Measurements from ENCODE around the gene BRCA1.
A peak's percentile ranks its signal among the peaks of the same experiment; 100 is the strongest.

Gene BRCA1

GRCh38 chr17:43094129-43094835 is 30.9 kb downstream of the BRCA1 start:
- no peak for TF ChIP-seq CTCF (IDR thresholded peaks at IDR 0.05)
- H3K9me3 ChIP-seq (ENCODE audit: control insufficient read depth, low read length), result no peaks in the 10 kb centered on the region
- no peaks in the 10 kb centered on the region for H3K79me2 ChIP-seq

GRCh38 chr17:43092901-43093300 is 32.3 kb downstream of the BRCA1 start:
- H3K79me2 ChIP-seq, result no peaks in the 10 kb centered on the region
- no peak overlapping the region for H2AFZ ChIP-seq
- H3K9ac ChIP-seq, result no peak overlapping the region
- no peaks in the 10 kb centered on the region for H3K9me3 ChIP-seq (ENCODE audit: control insufficient read depth, low read length)
- no peak overlapping the region for H3K4me3 ChIP-seq (ENCODE audit: low read depth, low read length)
- H3K27me3 ChIP-seq (ENCODE audit: control insufficient read depth, insufficient read depth, low read length), result no peaks in the 10 kb centered on the region
- H3K36me3 ChIP-seq (ENCODE audit: control insufficient read depth, insufficient read depth, low read length), result no peaks in the 10 kb centered on the region
- no peak overlapping the region for H3K27ac ChIP-seq
- TF ChIP-seq CTCF (IDR thresholded peaks at IDR 0.05), result no peak
- no peak overlapping the region for H3K4me2 ChIP-seq (ENCODE audit: low read length)
- peaks cover 12% of the 10 kb centered on the region for H3K4me1 ChIP-seq

More at GRCh38 chr17:43094129-43094835, 30.9 kb downstream of the BRCA1 start:
- Histone ChIP-seq H3K36me3 (ENCODE audit: control insufficient read depth, insufficient read depth, low read length) (no peaks in the 10 kb centered on the region), H3K9ac (no peak overlapping the region), H3K4me3 (ENCODE audit: low read depth, low read length) (no peak overlapping the region), H3K4me2 (ENCODE audit: low read length) (no peak overlapping the region), H3K27ac (no peak overlapping the region), H2AFZ (no peak overlapping the region), H3K27me3 (ENCODE audit: control insufficient read depth, insufficient read depth, low read length) (no peaks in the 10 kb centered on the region), H3K4me1 (peaks cover 12% of the 10 kb centered on the region)

- H3K9me3 ChIP-seq (ENCODE audit: control insufficient read depth, low read length), result no peaks in the 10 kb centered on the region
- TF ChIP-seq CTCF (IDR thresholded peaks at IDR 0.05), result no peak
- H3K9ac ChIP-seq, result no peak overlapping the region
- H3K4me2 ChIP-seq (ENCODE audit: low read length), result no peak overlapping the region
- no peaks in the 10 kb centered on the region for H3K36me3 ChIP-seq (ENCODE audit: control insufficient read depth, insufficient read depth, low read length)
- no peak overlapping the region for H3K4me3 ChIP-seq (ENCODE audit: low read depth, low read length)
- H3K27me3 ChIP-seq (ENCODE audit: control insufficient read depth, insufficient read depth, low read length), result no peaks in the 10 kb centered on the region
- H3K4me1 ChIP-seq, result peaks cover 15% of the 10 kb centered on the region
- no peak overlapping the region for H3K27ac ChIP-seq
- H3K79me2 ChIP-seq, result no peaks in the 10 kb centered on the region
- no peak overlapping the region for H2AFZ ChIP-seq
Measured at GRCh38 chr17:43090022-43090421, 35.1 kb downstream of the BRCA1 start.

- Histone ChIP-seq H3K4me1 (peaks cover 3% of the 10 kb centered on the region), H3K27ac (no peak overlapping the region), H3K36me3 (ENCODE audit: control insufficient read depth, insufficient read depth, low read length) (no peaks in the 10 kb centered on the region), H3K9me3 (ENCODE audit: control insufficient read depth, low read length) (no peaks in the 10 kb centered on the region), H3K4me2 (ENCODE audit: low read length) (no peak overlapping the region), H2AFZ (peak overlapping the region; percentile 26), H3K27me3 (ENCODE audit: control insufficient read depth, insufficient read depth, low read length) (no peaks in the 10 kb centered on the region), H3K9ac (no peak overlapping the region), H3K4me3 (ENCODE audit: low read depth, low read length) (no peak overlapping the region), H3K79me2 (no peaks in the 10 kb centered on the region)
- TF ChIP-seq CTCF (IDR thresholded peaks at IDR 0.05), result no peak
Measured at GRCh38 chr17:43085474-43085873, 39.7 kb downstream of the BRCA1 start.
